Stimulated activated CD4-positive, alpha-beta T cell treated with anti-CD3 and anti-CD28 coated beads, Interleukin-1b, Interleukin-23, amount 100 ng/mL, for 1 hour (primary cell): ENCODE results near the gene AUTS2.

ENCODE experiments used
- DNase-seq, 2 donors: peaks; one replicate each; pipeline ENCODE4 v3.0.0-alpha.2; 2020; ENCODE audit warnings: low read depth in 2 of 2

AUTS2 gene

DNA sequence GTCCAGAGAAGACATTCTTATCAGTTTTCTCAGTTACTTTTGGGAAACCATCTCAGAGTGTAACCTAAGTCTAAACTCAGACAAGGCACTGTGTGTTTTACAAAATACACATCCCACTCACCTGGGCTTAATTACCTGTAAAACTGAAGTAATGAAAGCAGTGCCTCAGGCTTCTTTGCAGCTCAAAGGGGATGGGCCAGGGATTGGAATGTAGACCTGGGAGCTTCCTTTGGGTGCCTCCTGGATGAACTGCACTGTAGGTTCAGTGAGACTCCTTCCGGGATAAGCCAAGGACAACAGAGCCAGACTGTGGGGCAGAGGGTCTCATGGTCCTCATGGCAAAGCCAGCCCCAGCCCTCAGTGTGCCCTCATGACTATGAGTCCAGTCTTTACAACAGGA is 861.3 kb downstream of the AUTS2 start:
- no peak for DNase-seq

DNA sequence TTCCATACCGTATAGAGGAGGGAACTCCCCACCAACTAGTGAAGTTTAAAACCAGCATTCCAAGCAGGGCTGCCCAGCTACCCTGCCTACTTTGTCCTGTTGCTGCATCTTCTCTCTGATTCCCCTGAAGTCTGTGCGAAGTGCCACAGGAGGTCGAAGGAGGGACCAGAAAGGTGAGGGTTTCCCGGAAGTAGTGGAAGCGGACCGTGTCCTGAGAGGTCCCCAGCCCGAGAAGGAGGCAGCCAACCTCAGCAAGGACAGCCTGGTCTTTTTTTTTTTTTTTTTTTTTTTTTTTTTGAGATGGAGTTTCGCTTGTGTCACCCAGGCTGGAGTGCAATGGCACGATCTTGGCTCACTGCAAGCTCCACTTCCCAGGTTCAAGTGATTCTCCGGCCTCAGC is 861.8 kb downstream of the AUTS2 start:
- no peak for DNase-seq

DNA sequence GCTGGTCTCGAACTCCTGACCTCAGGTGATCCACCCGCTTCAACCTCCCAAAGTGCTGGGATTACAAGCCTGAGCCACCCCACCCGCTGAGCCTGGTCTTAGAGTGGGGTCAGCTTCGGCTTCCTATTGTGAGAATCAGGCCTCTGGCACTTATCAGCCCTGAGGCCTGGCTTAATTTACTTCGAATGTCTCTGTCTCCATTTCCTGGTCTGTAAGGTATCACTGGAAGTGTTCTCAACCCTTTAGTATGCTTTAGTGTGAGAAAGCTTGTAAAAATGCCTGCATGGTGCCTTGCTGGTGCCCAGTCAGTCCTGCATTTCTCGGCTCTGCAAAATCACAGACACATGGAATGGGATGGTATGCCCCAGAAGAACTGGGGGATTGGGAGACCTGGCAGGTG is 862.3 kb downstream of the AUTS2 start:
- no peak for DNase-seq

DNA sequence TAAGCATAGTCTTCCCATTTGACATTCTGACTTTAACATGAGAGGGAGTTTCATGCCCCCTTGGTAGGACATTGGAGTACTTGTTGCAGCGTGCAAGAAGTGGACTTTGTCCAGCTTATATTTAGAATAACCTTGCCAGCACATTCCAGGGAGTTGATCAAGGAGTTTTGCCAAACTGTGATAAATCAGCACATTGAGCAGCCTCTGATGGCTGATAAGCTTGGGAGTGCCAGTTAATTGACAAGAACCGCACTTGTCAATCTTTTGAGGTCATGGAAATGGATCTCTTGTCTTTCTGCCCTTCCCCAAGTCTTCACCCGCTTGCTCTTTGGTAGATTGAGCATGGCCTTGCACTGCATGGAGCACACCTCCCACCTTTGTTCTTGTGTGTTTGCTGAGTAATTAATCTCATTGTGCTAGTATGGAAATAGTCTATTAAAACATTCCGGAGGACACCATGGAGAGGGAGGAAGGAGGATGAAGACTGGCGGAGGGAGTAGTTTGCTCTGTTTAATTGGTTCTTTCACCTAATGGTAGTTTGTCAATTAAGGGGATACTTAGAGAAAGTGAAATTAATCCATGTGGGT is 865.2 kb downstream of the AUTS2 start:
- no peak for DNase-seq

DNA sequence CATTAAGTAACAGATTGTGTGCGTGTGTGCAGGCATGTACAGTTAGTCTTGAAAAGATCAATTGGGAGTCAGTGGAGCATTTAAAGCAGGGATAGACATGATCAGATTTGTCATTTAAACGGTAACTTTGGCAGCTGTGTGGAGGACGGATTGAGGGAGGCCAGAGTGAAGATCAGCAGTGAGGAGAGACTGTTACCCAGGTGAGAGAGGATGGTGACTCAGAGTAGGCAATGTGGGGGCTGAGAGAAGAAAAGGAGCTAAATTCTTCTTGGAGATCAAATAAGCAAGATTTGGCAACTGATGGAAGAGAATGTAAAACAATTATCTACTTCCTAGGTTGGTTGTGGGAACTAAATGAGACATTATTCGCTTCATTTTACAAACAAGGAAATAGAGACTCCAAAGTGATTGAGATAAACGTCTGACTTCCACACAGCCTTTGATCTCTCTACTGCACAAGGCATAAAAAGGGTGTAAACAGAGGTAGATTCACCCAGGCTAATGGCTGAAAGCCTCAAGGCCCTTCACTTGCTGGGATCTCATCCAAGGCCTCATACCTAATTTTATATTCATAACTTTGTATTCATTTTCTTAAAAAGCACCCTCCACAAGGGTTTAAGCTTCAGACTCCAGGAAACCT is 868.6 kb downstream of the AUTS2 start:
- DNase-seq, result no peak

DNA sequence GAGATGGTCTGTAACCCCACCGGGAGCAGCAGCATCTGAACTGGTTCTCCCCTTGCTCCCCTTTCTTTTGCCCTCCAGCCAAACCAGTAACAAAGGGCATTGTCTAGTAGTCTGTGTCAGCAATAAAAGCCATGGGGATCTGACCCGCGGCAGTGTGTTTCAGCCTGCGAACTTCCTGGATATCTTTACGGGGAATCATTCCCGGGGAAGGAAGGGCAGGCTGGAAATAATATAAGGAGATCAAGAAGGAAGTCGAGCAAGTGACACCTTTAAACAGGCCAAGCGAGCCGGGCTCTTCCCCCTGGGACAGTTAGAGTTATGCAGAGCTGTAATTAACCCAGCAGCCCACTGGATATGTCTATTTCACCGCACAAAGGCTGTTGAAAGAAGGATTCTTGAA is 872.5 kb downstream of the AUTS2 start:
- no peak for DNase-seq

DNA sequence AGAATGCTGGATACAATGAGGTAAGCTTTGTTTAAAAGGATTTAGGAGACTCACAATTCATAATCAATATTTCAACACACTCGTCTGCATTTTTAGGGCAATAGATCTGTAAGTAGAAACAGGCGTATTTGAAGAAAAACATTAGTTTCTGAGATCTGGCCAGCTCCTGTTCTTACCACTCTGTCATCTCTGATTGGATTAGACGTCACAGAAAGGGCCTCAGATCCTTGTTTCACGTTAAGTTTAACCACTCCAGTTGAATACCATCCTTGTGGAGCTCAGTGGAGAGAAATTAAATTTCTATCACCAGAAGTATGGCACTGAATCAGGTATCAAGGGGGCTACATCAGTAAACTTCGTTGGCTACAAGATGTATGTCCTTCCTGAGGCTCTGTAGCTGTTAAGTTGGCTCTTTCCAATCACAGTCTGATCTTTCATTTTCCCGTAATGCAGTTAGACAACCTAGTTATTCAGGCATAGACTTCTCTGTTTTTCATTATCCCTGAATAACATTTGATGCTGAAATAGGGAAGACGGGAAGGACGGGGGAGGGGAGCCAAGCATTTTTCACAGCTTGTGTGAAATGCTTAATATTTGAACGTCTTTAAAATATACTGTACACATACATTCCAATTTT is 874.4 kb downstream of the AUTS2 start:
- no peak for DNase-seq

DNA sequence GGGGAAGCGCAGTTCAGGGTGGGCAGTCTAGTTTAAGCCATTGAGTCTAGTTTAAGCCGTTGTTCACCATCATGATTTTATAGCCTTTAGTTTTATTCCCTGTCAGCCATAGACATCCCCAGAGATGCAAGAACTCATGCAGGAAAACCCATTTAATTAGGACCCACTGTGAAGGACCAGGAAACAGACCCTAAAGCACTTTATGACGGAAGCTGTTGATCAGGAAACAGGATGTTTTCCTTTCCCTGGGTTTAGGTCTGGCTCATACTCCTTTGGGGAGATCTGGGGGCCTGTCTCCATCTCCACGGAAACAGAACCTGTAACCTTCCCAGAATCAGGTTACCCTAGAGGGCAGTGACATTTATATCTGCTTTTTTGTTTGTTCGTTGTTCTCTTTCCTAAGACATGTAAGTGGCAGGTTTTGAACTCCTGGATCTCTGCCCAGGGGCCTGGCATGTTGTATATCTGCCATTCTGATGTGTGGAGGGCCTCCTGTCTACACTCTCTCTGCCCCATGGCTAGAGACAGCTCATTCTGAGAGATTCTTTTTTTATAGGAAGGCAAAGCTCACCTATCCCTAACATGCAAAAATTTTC is 876.5 kb downstream of the AUTS2 start:
- DNase-seq, result no peak

DNA sequence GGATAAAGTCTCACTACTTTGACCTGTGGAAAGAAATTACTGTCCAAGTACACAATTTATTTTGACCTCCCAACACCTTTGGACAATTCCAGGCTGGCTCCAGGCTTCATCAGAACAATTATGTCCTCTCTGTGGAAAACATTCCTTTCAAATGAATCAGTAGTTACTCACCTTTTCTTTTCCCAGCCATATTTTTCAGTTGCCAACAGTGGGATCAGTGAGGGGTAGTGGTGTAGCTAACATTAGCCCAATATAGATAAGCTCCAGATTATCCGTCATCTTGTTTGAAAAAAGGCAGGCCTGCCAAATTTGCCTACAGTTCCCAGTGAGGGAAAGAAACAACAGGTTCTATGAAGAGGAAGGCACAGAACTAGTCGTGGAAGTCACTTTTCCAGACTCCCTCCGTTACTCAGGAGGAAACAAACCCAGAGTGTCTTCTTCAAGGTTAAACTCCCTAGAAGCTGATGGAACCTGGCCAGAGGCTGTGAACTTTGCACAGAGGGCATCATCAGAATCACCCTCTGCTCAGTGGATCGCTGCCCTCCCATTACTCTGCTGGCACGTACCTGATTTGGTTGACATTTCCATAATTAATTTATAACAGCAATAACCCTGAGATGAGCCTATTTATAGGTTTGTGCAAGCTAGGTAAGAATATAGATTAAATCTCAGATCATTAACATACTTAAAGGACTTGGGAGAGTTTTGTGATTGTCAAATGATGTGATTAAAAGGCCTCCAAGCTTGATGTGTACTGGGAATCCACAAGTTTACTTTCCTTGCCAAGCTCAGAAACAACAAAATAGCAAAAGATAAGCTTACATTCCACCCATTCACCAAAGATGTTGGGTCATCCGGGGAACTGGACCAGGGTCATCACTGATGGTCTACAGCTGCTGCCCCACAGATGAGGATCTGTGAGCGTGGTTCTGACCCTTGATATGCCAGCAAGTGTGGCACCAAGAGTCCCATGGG is 879.0 kb downstream of the AUTS2 start:
- no peak for DNase-seq

DNA sequence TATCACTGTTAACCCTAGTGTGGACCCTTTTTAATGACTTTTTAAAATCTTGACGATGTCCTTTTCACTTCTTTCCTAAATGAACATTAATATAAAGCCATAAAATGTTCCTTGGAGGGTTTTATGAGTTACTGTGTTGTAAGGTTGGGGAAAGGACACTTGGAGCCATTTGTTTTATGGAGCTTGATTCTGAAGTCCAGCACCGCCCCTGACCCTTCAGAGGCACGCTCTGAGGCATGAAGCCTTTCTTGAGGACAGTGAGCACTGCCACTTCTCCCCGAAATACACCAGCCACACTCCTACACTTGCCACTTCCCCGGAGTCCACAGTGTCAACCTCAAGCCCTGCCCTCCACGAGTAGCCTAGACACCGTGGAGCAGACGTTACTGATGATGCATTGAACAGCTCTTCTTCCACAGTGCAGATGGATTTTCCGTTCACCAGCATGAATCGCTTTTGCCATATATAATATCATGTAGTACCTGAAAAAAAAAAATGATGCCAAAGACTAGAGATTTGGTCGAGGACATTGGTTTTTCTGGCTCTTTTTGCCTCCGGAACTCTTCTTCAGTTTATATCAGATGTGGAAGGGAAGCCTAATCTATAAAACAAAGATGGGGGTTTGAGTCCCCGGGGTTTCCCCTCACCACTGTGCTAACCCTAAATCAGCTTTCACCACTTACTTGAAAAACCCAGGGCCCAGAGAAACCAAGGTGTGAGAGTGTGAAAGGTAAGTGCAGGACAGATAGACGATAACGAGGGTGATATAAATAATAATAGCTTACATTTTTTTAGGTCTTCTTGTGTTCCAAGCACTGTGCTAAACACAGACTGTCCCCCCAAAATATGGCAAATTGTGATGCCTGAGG is 881.1 kb downstream of the AUTS2 start:
- no peak for DNase-seq

DNA sequence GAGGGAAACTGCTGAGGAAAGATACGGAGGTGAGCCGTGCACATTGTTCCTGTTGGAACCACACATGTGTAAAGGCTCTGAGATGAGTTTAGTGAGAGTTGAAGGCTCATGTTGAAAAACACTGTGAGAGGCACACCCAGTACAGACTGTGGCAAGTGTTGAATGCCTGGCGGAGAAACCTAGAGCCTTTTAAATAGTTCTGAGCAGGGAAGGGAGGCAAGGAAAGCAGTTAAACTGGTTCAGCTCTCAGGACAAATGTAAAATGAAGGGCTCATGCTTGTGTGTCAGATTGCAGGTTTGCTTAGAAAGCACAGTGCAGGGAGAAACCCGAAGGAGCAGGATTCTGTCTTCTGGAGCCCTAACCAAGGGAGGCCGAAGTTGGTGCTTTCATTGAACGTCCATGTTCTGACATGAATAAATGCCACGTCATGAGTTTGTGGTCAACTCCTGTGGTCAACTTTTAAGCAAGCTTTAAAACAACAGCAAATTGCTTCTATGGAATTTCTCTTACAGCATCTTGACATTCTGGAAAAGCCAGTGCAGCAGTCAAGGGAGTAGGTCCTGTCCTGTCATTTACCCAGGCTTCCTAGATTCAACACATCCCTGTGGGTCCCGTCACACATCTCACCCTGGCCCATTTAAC is 882.8 kb downstream of the AUTS2 start:
- DNase-seq, result no peak

DNA sequence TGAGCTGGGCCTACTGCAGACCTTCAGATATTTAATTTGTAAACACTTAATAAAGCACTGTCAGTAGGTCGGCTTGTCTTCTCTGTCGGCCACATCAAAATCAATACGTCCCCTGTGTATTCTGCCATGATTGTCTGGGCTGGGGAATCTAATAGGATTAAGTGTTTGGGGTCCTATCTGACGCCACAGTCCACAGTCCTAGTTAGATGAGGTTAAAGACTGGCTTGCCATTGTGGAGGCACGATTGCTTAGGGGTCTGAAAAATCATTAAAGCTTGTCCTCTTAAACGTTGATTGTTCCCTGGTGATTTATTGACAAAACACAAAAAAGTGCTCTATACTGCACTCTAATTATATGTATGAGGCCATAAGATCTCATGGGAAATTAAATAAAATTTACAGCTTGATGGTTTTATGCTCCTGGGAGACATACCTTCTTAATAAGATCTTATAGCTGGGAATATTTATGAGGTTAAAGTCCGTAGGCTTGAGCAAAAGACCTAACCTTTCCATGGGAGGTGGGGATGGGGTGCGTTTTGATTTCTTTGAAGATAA is 883.4 kb downstream of the AUTS2 start:
- DNase-seq, result no peak

DNA sequence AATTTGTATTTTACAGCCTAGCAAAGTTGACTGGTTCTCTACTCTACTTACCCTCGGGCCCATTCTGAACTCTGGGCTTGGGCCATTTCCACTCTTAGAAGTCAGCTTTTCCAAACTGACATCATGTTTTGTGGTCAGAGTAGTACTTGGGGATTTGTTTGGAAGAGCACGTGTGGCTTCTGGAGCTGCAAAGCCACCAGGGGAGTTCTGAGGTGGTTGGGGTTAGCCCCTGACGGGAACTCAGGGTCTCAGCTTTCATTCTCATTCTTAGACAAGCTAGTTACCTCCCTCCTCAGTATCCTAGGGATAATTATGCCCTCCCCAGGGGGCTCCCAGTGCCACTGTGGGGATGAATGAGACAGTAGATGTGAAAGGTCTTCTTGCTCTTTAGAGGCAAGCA is 886.0 kb downstream of the AUTS2 start:
- DNase-seq, result no peak

DNA sequence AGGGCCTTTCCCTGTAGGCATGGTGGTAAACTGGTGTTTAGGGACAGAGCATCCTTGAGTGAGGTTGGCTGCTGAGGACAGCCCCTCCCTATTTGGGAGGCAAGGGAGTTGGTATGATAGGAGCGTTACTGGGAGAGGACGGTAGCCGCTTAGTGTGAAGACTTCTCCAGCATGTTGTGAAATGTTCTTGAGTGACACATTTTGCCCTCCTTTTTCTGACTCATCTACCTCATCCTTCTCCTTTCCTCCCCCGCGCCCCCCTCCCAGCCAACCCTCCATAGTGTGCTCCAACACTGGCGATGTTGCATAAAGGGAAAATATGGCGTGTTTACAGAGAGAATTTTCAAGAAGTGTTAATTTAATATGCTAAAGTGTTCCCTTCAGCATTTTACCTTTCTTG is 888.7 kb downstream of the AUTS2 start:
- no peak for DNase-seq

DNA sequence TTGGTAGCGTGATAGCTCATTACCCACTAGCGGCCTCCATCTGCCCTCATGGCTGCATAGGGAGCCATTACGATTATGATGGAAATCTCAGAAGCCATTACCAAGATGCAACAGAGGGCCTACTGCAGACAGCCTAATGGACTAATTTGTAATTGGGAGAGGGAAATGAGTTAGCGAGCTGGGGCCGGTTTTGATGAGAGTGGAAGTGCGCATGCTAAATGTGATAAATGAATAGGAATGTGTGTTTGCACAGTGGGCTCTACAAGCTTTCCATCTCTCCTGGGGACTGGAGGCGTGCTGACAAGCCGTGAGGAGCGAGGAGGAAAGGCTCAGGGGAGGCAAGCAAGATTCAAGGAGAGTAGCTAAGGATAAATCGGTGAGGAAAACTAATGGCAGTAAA is 889.2 kb downstream of the AUTS2 start:
- no peak for DNase-seq

DNA sequence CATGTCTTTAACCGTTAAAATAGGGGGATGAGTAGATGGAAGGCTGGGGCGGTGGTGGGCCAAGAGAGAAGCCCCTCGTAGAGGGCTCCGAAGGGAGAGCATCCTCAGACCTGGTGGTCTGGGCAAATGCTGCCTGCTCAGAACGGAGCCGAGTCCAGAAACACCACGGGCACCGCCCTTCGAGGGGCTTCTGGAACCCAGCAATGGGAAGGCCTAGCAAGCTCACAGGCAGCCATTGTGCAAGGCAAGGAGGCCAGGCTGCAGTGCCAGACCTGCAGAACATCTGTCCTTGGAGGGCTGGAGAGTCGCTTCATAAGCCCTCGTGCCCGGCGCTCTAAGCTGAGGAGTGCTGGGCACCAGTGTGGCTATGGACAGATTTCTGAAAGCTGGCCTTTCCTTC is 889.6 kb downstream of the AUTS2 start:
- no peak for DNase-seq

DNA sequence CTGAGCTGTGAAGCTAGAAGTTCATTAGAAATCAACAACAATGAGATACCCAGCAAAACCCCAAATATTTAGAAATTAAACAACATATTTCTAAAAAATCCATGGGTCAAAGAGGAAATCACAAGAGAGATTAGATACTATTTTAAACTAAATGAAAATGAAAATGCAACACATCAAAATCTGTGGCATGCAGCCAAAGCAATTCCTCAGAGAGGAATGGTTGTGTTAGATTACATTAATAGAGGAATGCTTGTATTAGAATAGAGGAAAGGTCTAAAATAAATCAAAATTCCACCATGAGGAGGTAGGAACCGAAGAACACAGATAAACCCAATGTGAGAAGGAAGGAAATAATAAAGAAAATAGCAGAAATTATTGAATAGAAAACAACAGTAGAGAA is 891.5 kb downstream of the AUTS2 start:
- DNase-seq, result no peak

DNA sequence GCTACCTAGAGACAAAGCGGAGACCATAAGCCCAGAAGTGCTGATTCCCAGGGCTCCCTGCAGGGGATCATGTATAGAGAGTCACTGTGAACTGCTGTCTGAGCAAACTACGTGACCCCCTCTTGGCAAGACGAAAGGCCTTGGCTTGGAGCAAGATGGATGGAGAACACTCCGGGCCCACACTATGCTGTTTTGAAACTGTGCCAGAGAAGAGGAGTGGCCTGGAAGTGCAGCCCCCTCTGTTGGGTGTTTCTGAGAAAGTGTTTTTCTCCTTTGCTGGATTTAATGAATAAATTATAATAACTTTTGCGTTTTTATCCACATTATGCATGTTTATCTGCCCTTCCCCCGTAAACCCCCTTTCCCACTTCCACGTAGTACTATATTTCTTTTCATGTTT is 894.4 kb downstream of the AUTS2 start:
- DNase-seq, result no peak

DNA sequence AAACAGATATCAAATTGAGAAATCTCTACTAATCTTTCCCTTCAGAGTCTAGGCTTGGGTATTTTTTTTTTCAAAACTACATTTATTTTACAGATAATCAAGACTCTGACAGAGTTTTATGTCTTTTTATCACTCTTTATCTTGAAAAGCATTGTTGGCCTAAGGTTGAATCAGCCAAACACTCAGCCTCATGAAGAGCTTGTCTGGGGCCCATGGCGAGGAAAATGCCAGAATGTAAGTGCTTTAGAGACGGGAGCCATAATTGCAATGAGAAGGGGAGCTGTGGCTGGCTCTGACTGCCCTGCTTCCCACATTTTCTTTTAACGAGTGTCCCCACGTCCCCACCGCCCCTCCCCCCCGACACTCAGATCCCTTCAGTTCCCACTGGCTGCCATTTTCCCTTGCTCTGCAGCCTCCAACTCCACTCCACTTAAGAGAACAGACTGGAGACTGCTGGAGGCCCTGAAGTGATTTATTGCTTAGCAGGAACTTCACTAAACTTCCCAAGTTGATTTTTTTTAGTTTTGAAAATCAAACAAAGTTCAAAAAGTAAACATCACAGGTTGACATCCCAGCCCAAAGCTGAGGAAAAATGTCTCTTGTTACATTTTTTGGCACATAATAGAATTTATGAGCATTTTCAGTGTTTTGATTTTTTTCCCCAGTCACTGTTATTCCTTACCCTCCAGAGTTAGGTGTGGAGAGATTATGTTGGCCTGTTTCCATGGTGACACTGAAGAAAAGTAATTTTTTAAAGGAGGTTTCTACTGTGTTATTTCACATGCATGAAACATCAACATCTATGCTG is 896.2 kb downstream of the AUTS2 start:
- no peak for DNase-seq

DNA sequence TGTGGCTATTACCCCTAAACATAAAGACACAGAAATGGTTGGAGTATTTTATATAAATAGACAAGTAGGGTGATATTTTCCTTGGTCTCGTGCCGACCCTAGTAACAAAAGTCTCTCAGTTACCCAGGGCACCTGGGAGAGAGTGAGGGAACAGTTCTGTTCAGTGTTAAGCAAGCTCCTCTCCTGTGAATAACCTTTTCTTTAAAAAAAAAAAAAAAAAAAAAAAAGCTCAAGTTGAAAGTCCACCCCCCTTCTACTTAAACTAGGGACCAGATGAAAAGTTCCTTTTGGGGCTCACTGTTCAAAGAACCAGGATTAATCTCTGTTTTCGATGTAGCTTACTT is 896.7 kb downstream of the AUTS2 start:
- no peak for DNase-seq
